ENCODE results near the gene CCDC201. TPM values are rescaled to one million over a fixed set of nuclear protein-coding genes. Genes with fewer than 3 reads are reported as not detected.

CCDC201 gene
- total RNA-seq, 2 experiments from 2014 or later: not detected

DNA sequence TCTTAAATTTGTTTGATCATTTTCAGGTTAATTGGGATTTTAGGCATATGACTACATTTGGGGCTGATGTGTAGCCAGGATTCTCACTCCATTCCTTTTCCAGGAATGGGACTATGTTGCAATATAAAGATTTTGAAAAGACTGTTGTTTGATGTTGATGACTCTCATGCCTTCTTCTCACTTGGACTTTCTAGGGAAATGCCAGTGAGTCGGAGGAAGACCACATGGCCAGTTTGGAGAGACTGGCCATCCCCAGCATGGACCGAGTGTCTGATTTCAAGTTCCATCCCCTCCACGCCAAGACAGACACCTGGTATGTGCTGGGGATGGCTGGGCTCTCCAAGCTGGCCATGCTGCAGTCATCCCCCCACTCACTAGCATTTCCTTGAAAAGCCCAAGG lies 42.7 kb upstream of the CCDC201 start:
- ATAC-seq (no peak), DNase-seq (no peak)
- no peaks in the 10 kb centered on the region for H3K9me3 Mint-ChIP-seq
- H3K36me3 Mint-ChIP-seq (ENCODE audit: low read depth): no peaks in the 10 kb centered on the region
- ChIA-PET CTCF (interaction anchor here (1.0 kb wide), 1 partner anchor 23 kb away, joined by 3 read pairs; no protein-coding TSS in a partner anchor), POLR2A (no interaction called here)
- H3K4me3 Mint-ChIP-seq: no peak overlapping the region
- no peak overlapping the region for H3K27ac Mint-ChIP-seq
- peaks cover 45% of the 10 kb centered on the region for H3K27me3 Mint-ChIP-seq
- intact Hi-C loops (cut with micrococcal nuclease): loop anchor here (5.0 kb wide), 2 partner anchors 437 to 1172 kb away; no protein-coding TSS in a partner anchor
- TF ChIP-seq, protein P1, sequence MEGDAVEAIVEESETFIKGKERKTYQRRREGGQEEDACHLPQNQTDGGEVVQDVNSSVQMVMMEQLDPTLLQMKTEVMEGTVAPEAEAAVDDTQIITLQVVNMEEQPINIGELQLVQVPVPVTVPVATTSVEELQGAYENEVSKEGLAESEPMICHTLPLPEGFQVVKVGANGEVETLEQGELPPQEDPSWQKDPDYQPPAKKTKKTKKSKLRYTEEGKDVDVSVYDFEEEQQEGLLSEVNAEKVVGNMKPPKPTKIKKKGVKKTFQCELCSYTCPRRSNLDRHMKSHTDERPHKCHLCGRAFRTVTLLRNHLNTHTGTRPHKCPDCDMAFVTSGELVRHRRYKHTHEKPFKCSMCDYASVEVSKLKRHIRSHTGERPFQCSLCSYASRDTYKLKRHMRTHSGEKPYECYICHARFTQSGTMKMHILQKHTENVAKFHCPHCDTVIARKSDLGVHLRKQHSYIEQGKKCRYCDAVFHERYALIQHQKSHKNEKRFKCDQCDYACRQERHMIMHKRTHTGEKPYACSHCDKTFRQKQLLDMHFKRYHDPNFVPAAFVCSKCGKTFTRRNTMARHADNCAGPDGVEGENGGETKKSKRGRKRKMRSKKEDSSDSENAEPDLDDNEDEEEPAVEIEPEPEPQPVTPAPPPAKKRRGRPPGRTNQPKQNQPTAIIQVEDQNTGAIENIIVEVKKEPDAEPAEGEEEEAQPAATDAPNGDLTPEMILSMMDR (IDR thresholded peaks at IDR 0.05): no peak
- peaks cover 7% of the 10 kb centered on the region for H3K4me1 Mint-ChIP-seq (ENCODE audit: low read depth)

DNA sequence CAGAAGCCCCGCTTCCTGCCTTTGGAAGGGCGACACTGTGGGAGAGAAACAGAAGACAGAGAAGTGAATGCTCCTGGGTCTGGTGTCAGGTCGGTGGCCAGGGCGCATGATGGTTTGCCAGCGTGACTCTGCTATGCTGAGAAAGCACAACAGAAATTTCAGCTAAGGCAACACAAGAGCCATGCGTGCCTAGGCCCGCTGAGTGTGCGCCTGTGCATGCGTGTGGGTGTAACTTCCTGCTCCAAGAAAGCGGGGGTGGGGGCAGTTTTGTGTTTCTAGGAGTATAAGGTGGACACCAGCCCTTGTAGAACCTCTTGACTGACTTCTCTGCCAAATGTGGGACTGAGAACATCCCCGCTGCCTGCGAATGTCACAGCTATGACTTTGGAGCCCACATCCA lies 42.0 kb upstream of the CCDC201 start:
- POLR2A ChIA-PET: no interaction called here
- Mint-ChIP-seq H3K27ac (no peak overlapping the region), H3K4me3 (no peak overlapping the region), H3K27me3 (peaks cover 41% of the 10 kb centered on the region), H3K9me3 (no peaks in the 10 kb centered on the region), H3K4me1 (ENCODE audit: low read depth) (peaks cover 3% of the 10 kb centered on the region), H3K36me3 (ENCODE audit: low read depth) (no peaks in the 10 kb centered on the region)
- DNase-seq (no peak), ATAC-seq (no peak)
- TF ChIP-seq, protein P1 (IDR thresholded peaks at IDR 0.05): no peak
- intact Hi-C loops (cut with micrococcal nuclease): loop anchor here (5.0 kb wide), 2 partner anchors 437 to 1172 kb away; no protein-coding TSS in a partner anchor
- CTCF ChIA-PET: interaction anchor here (1.0 kb wide), 1 partner anchor 8 kb away, joined by 3 read pairs; no protein-coding TSS in a partner anchor

DNA sequence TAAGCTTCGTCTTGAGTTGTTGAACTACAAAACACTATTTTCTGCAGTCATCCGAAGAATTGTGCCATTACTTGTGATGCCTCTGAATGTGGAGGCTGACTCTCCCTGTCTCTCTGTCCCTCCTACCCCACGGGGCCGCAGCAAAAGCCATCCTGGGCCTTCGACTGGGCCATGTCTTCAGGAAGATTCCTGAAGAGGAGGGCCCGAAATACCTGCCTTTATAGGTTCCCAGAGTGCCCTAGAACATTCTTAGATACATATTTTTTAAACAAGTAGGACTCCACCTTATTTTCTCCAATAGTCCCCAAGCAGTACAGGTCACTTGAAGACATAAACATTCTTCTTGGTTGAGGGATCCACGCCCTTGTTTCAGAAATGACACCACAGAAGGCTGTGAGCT lies 40.1 kb upstream of the CCDC201 start:
- Mint-ChIP-seq H3K4me1 (ENCODE audit: low read depth) (peaks cover 2% of the 10 kb centered on the region), H3K36me3 (ENCODE audit: low read depth) (no peaks in the 10 kb centered on the region), H3K9me3 (peaks cover 1% of the 10 kb centered on the region), H3K27ac (no peak overlapping the region), H3K4me3 (no peak overlapping the region), H3K27me3 (peaks cover 24% of the 10 kb centered on the region)
- intact Hi-C loops (cut with micrococcal nuclease): no loop called here
- no peak for ATAC-seq
- CTCF ChIA-PET: interaction anchor here (1.2 to 1.3 kb wide), 2 partner anchors 10 to 22 kb away, joined by 3 to 5 read pairs; no protein-coding TSS in a partner anchor
- POLR2A ChIA-PET: no interaction called here
- TF ChIP-seq, protein P1 (IDR thresholded peaks at IDR 0.05): no peak
- DNase-seq: no peak

DNA sequence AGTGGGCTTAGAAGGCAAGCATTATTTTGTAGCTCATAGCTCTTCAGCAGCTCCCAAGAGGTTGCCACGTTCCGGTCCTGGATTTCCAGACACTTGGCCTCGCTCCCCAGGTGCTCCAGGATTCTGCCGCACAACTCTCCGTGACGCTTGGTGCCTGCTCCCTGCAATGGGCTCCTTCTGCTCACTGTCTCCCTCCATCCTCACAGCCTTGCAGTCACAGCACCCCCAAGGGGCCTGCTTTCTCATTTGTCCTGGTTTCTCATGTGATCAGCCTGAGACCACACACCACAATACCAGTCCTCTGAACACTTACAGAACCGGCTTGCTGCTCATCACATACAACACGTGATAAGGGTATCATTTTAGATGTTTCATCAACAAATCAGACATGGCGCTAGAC lies 38.4 kb upstream of the CCDC201 start:
- CTCF ChIA-PET: no interaction called here
- POLR2A ChIA-PET: no interaction called here
- H3K27me3 Mint-ChIP-seq: peaks cover 18% of the 10 kb centered on the region
- peaks cover 2% of the 10 kb centered on the region for H3K9me3 Mint-ChIP-seq
- TF ChIP-seq, protein P1 (IDR thresholded peaks at IDR 0.05): no peak
- H3K36me3 Mint-ChIP-seq (ENCODE audit: low read depth): no peaks in the 10 kb centered on the region
- ATAC-seq (no peak), DNase-seq (no peak)
- intact Hi-C loops (cut with micrococcal nuclease): no loop called here
- H3K4me3 Mint-ChIP-seq: no peak overlapping the region
- H3K27ac Mint-ChIP-seq: no peak overlapping the region
- H3K4me1 Mint-ChIP-seq (ENCODE audit: low read depth): peaks cover 2% of the 10 kb centered on the region

DNA sequence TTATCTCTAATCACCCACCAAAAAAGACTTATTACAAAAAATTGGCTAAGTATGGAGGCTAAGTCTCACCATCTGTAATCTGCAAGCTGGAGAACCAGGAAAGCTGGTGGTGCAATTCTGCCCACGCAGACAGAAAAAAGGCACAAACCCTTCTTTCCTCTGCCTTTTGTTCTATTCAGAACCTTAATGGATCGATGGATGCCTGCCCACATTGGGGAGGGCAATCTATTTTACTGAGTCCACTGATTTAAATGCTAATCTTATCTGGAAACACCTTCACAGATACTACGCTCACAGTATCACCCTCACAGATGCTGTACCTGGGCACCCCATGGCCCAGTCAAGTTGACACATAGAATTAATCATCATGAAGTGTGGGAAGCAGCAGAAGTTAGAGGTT lies 38.0 kb upstream of the CCDC201 start:
- no peak for ATAC-seq
- DNase-seq: no peak
- Mint-ChIP-seq H3K27ac (no peak overlapping the region), H3K4me1 (ENCODE audit: low read depth) (peaks cover 2% of the 10 kb centered on the region), H3K36me3 (ENCODE audit: low read depth) (no peaks in the 10 kb centered on the region), H3K9me3 (peaks cover 2% of the 10 kb centered on the region), H3K27me3 (peaks cover 14% of the 10 kb centered on the region), H3K4me3 (no peak overlapping the region)
- ChIA-PET POLR2A (interaction anchor here (0.6 kb wide), 1 partner anchor 17 kb away, joined by 3 read pairs; no protein-coding TSS in a partner anchor), CTCF (no interaction called here)
- TF ChIP-seq, protein P1 (IDR thresholded peaks at IDR 0.05): no peak
- intact Hi-C loops (cut with micrococcal nuclease): no loop called here

Measured in activated CD8-positive, alpha-beta T cell treated with anti-CD3 and anti-CD28 coated beads for 36 hours (primary cell).